HEK293 (cell line): ENCODE data around the gene SLC7A14.

Experiments used
- GLI4 ChIP-seq: fragments of 450-650 bp; formaldehyde crosslinking; IDR thresholded peaks from 2 replicates; pipeline ENCODE4 v1.5.1; 2016; ENCODE audit warnings: missing biosample characterization, missing genetic modification characterization
- KLF10 ChIP-seq: fragments of 450-650 bp; IDR thresholded peaks from 2 replicates; pipeline ENCODE4 v1.5.1; 2018; ENCODE audit warnings: missing biosample characterization, mild to moderate bottlenecking, missing genetic modification characterization
- KLF8 ChIP-seq: fragments of 450-650 bp; formaldehyde crosslinking; IDR thresholded peaks from 2 replicates; pipeline ENCODE4 v1.5.1; 2016; ENCODE audit warnings: missing biosample characterization, missing genetic modification characterization
- YY2 ChIP-seq: fragments of 450-650 bp; formaldehyde crosslinking; IDR thresholded peaks from 2 replicates; pipeline ENCODE4 v1.5.1; 2016; ENCODE audit warnings: missing biosample characterization, missing genetic modification characterization
- ZBTB1 ChIP-seq: fragments of 450-650 bp; formaldehyde crosslinking; IDR thresholded peaks from 2 replicates; pipeline ENCODE4 v1.5.1; 2016; ENCODE audit warnings: missing biosample characterization, missing genetic modification characterization
- ZEB2 ChIP-seq: fragments of 450-650 bp; formaldehyde crosslinking; IDR thresholded peaks from 2 replicates; pipeline ENCODE4 v1.5.1; 2016; ENCODE audit warnings: missing biosample characterization, missing genetic modification characterization
- ZFP41 ChIP-seq: fragments of 450-650 bp; formaldehyde crosslinking; IDR thresholded peaks from 2 replicates; pipeline ENCODE4 v1.5.1; 2016; ENCODE audit warnings: missing biosample characterization, missing genetic modification characterization, borderline replicate concordance
- ZNF155 ChIP-seq: fragments of 450-650 bp; formaldehyde crosslinking; IDR thresholded peaks from 2 replicates; pipeline ENCODE4 v1.5.1; 2016; ENCODE audit warnings: missing biosample characterization, missing genetic modification characterization
- ZNF394 ChIP-seq: fragments of 450-650 bp; formaldehyde crosslinking; IDR thresholded peaks from 2 replicates; pipeline ENCODE4 v1.5.1; 2016; ENCODE audit warnings: missing biosample characterization, missing genetic modification characterization, mild to moderate bottlenecking, moderate library complexity, borderline replicate concordance
- ZNF701 ChIP-seq: fragments of 450-650 bp; formaldehyde crosslinking; IDR thresholded peaks from 2 replicates; pipeline ENCODE4 v1.5.1; 2016; ENCODE audit warnings: missing biosample characterization, missing genetic modification characterization
- ZNF776 ChIP-seq: fragments of 450-650 bp; formaldehyde crosslinking; IDR thresholded peaks from 2 replicates; pipeline ENCODE4 v1.5.0; 2017; ENCODE audit warnings: missing biosample characterization, missing genetic modification characterization, borderline replicate concordance
- ZSCAN16 ChIP-seq: fragments of 450-650 bp; formaldehyde crosslinking; IDR thresholded peaks from 2 replicates; pipeline ENCODE4 v1.5.1; 2016; ENCODE audit warnings: missing biosample characterization, missing genetic modification characterization
- TF ChIP-seq, protein P1 (sequence below): fragments of 450-650 bp; formaldehyde crosslinking; IDR thresholded peaks from 2 replicates; pipeline ENCODE4 v1.5.1; 2016; ENCODE audit warnings: missing biosample characterization, missing genetic modification characterization
- TF ChIP-seq, protein P2 (sequence below): fragments of 450-650 bp; formaldehyde crosslinking; IDR thresholded peaks from 2 replicates; pipeline ENCODE4 v1.5.1; 2016; ENCODE audit warnings: missing biosample characterization, missing genetic modification characterization
- TF ChIP-seq, protein P3 (sequence below): fragments of 450-650 bp; formaldehyde crosslinking; IDR thresholded peaks from 2 replicates; pipeline ENCODE4 v1.5.1; 2017; ENCODE audit warnings: missing biosample characterization, missing genetic modification characterization
- TF ChIP-seq, protein P4 (sequence below): fragments of 450-650 bp; formaldehyde crosslinking; IDR thresholded peaks from 2 replicates; pipeline ENCODE4 v1.5.1; 2017; ENCODE audit warnings: missing biosample characterization, missing genetic modification characterization
- TF ChIP-seq, protein P5 (sequence below): fragments of 450-650 bp; formaldehyde crosslinking; IDR thresholded peaks from 2 replicates; pipeline ENCODE4 v1.5.1; 2016; ENCODE audit warnings: missing biosample characterization, missing genetic modification characterization

Gene SLC7A14

DNA sequence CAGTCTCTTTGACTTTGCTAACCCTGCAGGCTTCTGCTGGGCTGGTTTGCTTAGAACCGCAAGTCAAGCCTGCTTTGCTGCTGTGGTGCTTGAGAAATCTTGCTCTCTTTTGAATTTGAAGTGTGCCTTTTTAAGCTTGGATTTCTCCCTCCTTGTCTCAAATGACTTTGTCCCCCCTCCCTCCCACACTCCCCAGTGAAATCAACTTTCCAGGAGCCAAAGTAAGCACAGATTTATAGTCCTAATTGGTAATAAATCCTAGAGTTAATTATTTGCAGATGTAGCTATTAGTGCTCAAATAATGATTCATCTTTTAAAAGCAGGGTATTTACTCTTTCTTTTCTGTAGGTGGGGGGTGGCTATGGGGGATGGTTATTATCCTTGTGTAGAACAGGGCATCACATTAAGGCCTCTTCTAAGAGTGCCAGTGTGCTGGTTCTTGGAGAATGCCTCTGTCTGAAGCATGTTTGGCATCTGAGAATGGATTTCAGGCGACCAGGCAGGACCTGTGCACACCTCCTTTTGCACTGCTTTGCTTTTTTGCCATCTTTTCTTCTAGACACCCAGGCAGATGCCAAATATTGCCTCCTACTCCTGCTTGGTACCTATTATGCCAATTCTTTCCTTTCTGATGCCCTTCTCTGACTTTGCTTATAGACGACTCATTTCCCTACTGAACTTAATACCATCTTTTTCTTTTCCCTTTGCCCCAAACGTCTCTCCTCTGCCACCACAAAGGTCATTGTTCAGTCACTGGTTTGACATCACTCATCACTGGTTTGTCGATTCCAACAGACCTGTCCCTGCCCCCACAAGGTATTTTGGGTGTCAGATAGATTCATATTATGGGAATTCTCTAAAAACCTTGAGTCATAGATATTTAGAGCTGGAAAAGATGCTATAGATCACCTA, 116.5 kb downstream of the SLC7A14 start (continued):
- no peak for TF ChIP-seq ZFP41 (tag by site-specific recombination)
- TF ChIP-seq ZNF776 (tag by site-specific recombination): no peak
- no peak for TF ChIP-seq GLI4
- no peak for TF ChIP-seq ZNF394 (tag by site-specific recombination)
- 0 out of 2 replicates have a peak, but pooled peaks have one; percentile 48 for TF ChIP-seq ZBTB1 (tag by site-specific recombination)
- peak; percentile 69; the same call in 1 of the 2 replicates for TF ChIP-seq ZEB2 (tag by site-specific recombination)
- TF ChIP-seq, protein P1, sequence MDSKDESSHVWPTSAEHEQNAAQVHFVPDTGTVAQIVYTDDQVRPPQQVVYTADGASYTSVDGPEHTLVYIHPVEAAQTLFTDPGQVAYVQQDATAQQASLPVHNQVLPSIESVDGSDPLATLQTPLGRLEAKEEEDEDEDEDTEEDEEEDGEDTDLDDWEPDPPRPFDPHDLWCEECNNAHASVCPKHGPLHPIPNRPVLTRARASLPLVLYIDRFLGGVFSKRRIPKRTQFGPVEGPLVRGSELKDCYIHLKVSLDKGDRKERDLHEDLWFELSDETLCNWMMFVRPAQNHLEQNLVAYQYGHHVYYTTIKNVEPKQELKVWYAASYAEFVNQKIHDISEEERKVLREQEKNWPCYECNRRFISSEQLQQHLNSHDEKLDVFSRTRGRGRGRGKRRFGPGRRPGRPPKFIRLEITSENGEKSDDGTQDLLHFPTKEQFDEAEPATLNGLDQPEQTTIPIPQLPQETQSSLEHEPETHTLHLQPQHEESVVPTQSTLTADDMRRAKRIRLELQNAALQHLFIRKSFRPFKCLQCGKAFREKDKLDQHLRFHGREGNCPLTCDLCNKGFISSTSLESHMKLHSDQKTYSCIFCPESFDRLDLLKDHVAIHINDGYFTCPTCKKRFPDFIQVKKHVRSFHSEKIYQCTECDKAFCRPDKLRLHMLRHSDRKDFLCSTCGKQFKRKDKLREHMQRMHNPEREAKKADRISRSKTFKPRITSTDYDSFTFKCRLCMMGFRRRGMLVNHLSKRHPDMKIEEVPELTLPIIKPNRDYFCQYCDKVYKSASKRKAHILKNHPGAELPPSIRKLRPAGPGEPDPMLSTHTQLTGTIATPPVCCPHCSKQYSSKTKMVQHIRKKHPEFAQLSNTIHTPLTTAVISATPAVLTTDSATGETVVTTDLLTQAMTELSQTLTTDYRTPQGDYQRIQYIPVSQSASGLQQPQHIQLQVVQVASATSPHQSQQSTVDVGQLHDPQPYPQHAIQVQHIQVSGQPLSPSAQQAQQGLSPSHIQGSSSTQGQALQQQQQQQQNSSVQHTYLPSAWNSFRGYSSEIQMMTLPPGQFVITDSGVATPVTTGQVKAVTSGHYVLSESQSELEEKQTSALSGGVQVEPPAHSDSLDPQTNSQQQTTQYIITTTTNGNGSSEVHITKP: 0 out of 2 replicates have a peak, but pooled peaks have one; percentile 17
- TF ChIP-seq, protein P2, sequence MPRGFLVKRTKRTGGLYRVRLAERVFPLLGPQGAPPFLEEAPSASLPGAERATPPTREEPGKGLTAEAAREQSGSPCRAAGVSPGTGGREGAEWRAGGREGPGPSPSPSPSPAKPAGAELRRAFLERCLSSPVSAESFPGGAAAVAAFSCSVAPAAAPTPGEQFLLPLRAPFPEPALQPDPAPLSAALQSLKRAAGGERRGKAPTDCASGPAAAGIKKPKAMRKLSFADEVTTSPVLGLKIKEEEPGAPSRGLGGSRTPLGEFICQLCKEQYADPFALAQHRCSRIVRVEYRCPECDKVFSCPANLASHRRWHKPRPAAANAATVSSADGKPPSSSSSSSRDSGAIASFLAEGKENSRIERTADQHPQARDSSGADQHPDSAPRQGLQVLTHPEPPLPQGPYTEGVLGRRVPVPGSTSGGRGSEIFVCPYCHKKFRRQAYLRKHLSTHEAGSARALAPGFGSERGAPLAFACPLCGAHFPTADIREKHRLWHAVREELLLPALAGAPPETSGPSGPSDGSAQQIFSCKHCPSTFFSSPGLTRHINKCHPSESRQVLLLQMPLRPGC (tag by site-specific recombination): peak; percentile 66
- no peak for TF ChIP-seq ZSCAN16 (tag by site-specific recombination)
- TF ChIP-seq YY2 (tag by site-specific recombination): no peak
- no peak for TF ChIP-seq ZNF701 (tag by site-specific recombination)
- no peak for TF ChIP-seq ZNF155 (tag by site-specific recombination)
- peak; percentile 32; the same call in 1 of the 2 replicates for TF ChIP-seq KLF8 (tag by site-specific recombination)
- TF ChIP-seq KLF10 (tag by site-specific recombination): no peak
- TF ChIP-seq, protein P3, sequence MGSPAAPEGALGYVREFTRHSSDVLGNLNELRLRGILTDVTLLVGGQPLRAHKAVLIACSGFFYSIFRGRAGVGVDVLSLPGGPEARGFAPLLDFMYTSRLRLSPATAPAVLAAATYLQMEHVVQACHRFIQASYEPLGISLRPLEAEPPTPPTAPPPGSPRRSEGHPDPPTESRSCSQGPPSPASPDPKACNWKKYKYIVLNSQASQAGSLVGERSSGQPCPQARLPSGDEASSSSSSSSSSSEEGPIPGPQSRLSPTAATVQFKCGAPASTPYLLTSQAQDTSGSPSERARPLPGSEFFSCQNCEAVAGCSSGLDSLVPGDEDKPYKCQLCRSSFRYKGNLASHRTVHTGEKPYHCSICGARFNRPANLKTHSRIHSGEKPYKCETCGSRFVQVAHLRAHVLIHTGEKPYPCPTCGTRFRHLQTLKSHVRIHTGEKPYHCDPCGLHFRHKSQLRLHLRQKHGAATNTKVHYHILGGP (tag by site-specific recombination): peak; percentile 81
- TF ChIP-seq, protein P4, sequence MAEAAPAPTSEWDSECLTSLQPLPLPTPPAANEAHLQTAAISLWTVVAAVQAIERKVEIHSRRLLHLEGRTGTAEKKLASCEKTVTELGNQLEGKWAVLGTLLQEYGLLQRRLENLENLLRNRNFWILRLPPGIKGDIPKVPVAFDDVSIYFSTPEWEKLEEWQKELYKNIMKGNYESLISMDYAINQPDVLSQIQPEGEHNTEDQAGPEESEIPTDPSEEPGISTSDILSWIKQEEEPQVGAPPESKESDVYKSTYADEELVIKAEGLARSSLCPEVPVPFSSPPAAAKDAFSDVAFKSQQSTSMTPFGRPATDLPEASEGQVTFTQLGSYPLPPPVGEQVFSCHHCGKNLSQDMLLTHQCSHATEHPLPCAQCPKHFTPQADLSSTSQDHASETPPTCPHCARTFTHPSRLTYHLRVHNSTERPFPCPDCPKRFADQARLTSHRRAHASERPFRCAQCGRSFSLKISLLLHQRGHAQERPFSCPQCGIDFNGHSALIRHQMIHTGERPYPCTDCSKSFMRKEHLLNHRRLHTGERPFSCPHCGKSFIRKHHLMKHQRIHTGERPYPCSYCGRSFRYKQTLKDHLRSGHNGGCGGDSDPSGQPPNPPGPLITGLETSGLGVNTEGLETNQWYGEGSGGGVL (tag by site-specific recombination): peak; percentile 79
- TF ChIP-seq, protein P5, sequence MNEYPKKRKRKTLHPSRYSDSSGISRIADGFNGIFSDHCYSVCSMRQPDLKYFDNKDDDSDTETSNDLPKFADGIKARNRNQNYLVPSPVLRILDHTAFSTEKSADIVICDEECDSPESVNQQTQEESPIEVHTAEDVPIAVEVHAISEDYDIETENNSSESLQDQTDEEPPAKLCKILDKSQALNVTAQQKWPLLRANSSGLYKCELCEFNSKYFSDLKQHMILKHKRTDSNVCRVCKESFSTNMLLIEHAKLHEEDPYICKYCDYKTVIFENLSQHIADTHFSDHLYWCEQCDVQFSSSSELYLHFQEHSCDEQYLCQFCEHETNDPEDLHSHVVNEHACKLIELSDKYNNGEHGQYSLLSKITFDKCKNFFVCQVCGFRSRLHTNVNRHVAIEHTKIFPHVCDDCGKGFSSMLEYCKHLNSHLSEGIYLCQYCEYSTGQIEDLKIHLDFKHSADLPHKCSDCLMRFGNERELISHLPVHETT (tag by site-specific recombination): 0 out of 2 replicates have a peak, but pooled peaks have one; percentile 59
- TF ChIP-seq, all 188 proteins: peak for 33
